Activated CD4-positive, alpha-beta T cell treated with anti-CD3 and anti-CD28 coated beads, Interleukin-2, Interleukin-6, amounts not matched to agents 100 ng/mL and 50 ng/mL, durations not matched to agents 16 hours and 8 hours (primary cell): ENCODE results near the gene TMEM30B.
A peak's percentile ranks its signal among the peaks of the same experiment; 100 is the strongest.

Source experiments
- DNase-seq: peaks from one replicate; pipeline ENCODE4 v3.0.0-alpha.2; 2020

TMEM30B gene

GRCh38 chr14:61297581-61297980 lies 16.4 kb upstream of the TMEM30B start:
- DNase-seq: no peak

- DNase-seq: peak; percentile 59
Observed at GRCh38 chr14:61296719-61297502, 15.8 kb upstream of the TMEM30B start.

DNA sequence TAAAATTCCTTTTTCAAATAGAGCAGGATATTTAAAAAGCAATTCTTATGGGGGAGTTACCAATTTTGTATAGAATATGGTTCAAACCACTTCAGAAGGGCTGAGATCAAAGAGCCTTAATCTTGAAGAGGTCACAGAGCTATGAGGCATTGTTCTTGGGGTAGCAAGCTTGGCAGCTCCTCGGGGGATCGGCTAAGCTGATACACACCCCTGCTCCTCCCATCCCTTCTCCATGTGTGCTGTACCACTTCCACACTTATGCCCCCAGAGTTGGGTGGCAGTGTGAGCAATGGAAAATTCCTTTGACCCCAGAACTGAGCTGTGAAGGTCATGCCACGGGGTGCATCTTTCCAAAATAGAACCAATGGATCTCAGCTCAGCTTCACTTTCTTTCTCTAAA lies 15.0 kb upstream of the TMEM30B start:
- DNase-seq: no peak

- DNase-seq: no peak
Observed at GRCh38 chr14:61290701-61291100, 9.6 kb upstream of the TMEM30B start.

GRCh38 chr14:61288720-61289119 lies 7.6 kb upstream of the TMEM30B start:
- no peak for DNase-seq

GRCh38 chr14:61288228-61288627 lies 7.1 kb upstream of the TMEM30B start:
- no peak for DNase-seq

GRCh38 chr14:61287196-61287595 lies 6.1 kb upstream of the TMEM30B start:
- DNase-seq: no peak

DNA sequence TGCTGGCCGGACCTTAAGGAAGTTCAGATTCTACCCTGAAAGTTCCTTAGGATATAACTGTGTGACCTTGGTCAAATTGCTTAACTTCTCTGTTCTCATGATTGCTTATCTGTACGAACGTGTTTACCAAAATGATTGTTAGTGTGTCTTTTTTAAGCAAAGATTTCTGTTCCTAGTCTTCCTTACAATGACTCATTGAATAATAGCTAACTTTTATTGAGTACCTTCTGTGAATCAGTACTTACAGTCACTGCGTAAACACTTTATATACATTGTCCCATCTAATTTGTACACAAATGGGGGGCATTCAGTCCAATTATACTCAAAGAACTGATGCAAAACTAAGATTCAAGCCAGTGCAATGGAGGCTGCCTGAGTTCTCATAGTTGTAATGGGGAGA lies 4.2 kb upstream of the TMEM30B start:
- DNase-seq: no peak

DNA sequence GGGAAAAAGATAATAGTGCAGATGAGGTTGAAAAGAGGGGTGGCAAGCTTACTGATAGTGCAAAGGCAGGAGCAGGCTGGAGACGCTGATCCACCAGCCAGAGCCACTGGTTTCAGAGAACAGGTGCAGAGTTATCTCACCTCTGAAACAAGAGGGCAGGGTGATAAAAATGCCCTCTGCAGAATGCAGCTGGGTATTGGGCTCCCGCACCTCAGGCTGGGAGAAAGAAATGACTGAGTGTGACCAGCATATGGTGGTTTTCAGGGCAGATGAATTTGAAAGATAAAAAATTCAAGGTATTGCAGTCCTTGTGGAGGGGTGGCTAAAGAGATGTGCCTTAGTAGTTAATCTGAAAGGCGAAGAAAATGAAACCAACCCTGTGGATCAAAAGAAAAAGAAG lies 2.9 kb upstream of the TMEM30B start:
- peak; percentile 49 for DNase-seq

DNA sequence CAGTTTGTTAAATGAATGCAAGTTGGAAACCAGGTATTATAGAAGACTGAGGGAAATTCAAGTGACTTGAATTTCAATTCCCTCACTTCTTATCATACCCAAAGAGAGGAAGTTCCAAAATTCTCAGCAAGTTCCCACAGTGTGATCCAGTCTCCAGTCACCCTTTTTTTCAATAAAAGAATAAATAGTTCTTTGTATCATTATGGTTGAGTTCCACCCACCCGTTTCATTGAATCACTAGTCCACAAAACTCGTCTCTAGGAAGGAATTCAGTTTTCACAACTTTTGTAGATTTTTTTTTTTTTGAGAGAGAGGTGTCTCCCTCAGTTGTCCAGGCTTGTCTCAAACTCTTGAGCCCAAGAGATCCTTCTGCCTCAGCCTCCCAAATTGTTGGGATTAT lies 1.6 kb upstream of the TMEM30B start:
- no peak for DNase-seq

- DNase-seq: no peak
Observed at GRCh38 chr14:61281948-61282275, 774 bp upstream of the TMEM30B start.

- DNase-seq: peak; percentile 84
Observed at GRCh38 chr14:61280526-61281185, 482 bp downstream of the TMEM30B start.

DNA sequence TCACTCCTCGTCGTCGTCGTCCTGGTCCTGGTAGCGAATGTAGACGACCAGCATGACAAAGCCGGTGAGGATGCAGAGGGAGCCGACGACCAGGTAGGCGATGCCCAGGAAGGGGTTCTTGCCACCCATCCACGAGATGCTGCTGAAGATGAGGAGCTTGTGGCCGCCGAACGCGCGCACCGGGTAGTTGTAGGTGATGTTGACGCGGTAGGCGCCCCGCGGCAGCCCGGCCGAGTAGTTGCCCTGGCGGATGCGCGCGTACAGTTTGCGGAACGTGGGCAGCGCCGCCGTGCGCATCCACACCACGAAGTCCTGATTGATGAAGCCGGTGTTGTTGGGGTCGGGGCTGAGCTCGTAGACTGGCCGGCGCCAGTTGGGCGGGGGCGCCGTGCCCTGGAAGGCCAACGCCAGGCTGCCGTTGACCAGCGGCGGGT lies 1.0 kb downstream of the TMEM30B start:
- DNase-seq: peak; percentile 29

GRCh38 chr14:61279082-61279481 lies 2.1 kb downstream of the TMEM30B start:
- DNase-seq: no peak

GRCh38 chr14:61277784-61278183 lies 3.4 kb downstream of the TMEM30B start:
- DNase-seq: no peak

DNA sequence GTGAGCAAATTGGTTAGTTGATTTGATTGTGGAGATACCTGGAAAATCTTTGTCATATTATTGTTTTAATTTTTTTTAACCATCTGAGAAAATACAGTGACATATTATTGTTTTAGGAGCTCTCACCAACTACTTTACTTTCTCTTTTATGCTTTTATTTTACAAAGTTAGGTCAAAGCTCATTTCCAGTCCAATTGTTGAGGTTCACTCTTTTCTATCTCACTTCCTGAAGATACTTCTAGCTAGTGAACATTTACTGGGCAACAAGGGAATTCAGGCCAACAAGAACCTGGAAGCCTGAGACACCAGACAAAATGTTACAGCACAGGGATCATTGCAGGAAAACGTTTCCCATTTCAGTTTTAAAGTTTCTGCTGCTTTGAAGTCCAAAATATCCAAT lies 3.9 kb downstream of the TMEM30B start:
- DNase-seq: no peak

DNA sequence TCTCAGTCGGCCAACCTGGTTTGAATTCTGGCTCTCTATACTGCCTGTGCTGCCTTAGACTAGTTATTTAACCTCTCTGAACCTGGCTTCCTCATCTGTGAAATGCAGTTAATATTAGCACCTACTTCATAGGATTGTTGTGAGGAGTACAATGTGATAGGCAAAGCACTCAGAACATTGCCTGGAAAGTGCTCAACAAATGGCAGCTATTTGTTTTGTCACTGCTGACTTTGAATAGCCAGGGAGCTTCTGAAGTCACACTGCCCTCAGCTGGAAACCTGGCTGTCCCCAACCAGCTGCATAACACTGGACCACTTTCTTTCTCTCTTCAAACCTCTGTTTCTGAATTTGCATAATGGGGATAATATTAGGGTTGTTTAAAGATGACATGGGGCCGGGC lies 9.6 kb downstream of the TMEM30B start:
- DNase-seq: no peak

DNA sequence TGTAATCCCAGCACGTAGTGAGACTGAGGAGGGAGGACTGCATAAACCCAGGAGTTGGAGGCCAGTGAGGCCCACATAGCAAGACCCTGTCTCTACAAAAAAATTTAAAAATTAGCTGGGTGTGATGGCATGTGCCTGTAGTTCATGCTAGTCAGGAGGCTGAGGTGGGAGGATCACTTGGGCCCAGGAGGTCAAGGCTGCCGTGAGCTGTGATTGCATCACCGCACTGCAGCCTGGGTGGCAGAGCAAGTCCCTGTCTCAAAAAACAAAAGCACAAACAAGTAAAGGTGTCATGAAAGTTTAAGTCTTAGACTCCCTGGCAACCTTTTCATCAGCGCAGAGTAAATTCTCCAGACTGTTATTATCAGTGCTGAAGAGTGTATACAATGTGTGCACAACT lies 10.4 kb downstream of the TMEM30B start:
- no peak for DNase-seq

DNA sequence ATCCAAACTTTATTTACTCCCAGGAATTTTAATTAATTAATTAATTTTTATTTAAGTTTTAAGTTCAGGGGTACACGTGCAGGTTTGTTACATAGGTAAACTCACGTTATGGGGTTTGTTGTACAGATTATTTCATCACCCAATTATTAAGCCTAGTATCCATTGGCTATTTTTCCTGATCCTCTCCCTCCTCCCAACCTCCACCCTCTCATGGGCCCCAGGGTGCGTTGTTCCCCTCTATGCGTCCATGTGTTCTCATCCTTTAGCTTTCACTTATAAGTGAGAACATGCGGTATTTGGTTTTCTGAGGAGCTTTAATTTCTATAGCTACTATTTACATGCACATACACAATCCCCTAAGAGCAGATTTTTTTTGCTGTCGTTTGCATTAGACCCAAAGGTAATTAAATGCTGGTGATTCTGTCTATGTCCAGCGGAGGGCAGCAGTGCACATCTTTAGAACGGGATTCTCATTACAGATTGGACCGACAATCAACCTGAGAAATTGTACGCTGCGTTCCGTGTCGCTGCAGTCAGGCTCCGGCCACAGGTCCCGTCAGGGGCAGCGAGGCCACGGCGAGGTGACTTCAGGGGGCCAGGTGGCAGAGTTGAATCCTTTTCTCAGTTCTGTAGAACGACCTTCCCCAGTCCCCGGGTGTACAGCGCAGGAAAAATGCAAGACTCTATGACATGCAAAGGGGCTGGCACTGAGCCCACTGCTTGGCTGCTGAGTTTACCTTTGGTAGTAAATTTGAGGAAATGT lies 11.6 kb downstream of the TMEM30B start:
- DNase-seq: peak; percentile 84

DNA sequence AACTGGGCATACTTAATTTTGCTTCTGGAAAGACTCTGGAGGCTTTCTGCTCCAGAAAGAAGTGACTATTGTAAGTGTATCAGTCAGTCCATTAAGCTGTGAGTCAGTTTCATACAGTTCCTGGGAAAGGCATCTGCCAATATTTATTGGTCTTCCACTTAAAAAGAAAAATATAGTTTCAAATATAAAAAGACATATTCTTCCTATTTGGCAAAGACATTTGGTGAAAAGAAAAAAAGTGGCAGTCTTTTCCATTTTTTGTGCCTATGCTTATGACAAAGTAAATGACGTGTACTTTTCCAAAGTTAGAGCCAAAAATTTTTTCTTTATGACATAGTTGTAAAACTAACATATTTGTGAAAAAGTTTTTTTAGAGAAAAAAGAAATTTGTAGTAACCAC lies 12.3 kb downstream of the TMEM30B start:
- DNase-seq: no peak

- no peak for DNase-seq
Observed at GRCh38 chr14:61266891-61267740, 14.0 kb downstream of the TMEM30B start.

GRCh38 chr14:61266436-61266835 lies 14.7 kb downstream of the TMEM30B start:
- DNase-seq: no peak

GRCh38 chr14:61264651-61265050 lies 16.5 kb downstream of the TMEM30B start:
- no peak for DNase-seq
